HL-60/S4 treated with phorbol 12-myristate 13-acetate at 8.2 ng/mL for 4 days and 3 days (cell line): ENCODE data around the gene CTXN1.

Source experiments
- in situ Hi-C: fragments of 300-500 bp; cut with MboI; formaldehyde crosslinking; loops from 2 replicates; pipeline ENCODE4 v1.15.0; 2022; ENCODE audit warnings: low sequenced_read_pairs

Gene CTXN1

DNA sequence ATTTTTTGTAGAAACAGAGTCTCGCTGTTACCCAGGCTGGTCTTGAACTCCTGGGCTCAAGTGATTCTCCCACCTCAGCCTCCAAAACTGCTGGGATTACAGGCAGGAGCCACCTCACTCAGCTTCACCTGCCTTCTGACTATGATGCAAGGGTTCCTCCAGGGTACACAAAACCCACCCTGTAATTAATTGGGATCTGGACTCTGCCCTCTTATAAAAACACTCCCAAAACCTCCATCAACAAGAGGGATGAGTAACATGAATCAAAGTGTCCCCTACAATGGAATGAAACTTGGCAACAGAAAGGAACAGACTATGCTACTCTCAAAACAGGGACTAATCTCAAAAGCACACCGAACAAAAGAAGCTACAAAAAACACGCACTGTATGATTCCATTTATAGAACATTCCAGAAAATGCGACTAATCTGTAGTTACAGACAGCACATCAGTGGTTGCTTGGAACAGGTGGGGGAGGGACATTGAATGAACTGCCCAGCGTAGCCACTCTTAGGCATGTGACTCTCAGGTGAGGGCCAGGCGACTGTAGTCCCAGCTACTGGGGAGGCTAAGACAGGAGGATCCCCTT is 48.6 kb downstream of the CTXN1 start:
- in situ Hi-C loops = no loop called here

DNA sequence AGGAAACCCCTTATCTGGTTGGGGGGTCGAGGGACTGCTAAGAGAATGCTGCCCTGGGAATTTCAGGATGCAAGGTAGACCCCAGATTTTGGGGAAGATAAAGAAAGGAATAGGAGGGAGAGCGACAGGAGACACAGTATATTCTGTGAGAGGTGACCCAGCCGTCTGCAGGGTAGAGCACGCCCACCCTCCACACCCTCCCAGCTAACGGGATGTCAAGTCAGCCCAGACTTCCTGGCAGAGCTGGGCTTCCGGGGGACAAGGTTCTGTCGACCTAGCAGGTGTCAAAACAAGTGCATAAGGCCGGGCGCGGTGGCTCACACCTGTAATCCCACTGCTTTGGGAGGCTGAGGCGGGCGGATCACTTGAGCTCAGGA is 51.0 kb downstream of the CTXN1 start:
- in situ Hi-C loops = no loop called here
